Transverse colon (tissue), 3 donors: ENCODE results near the gene PTS.

ENCODE experiments used
- CTCF ChIP-seq, 5 experiments: fragments of 200-600 bp in 3 of 5; fragments of 450-650 bp in 2 of 5; sonication (generic) in 3 of 5; IDR thresholded peaks; 1 replicate in 2 of 5; 2 replicates in 3 of 5; pipeline ENCODE4 v1.5.1; 2016 to 2017; ENCODE audit warnings: antibody characterized with exemption in 5 of 5, inconsistent platforms in 3 of 5, mild to moderate bottlenecking in 2 of 5, moderate library complexity in 1 of 5
- POLR2A ChIP-seq: fragments of 450-650 bp; IDR thresholded peaks from one replicate; pipeline ENCODE4 v1.6.1; 2016; ENCODE audit warnings: antibody characterized with exemption, mild to moderate bottlenecking, moderate library complexity

GRCh38 chr11:112212710-112213109 is 13.5 kb upstream of the PTS start:
- TF ChIP-seq CTCF (IDR thresholded peaks at IDR 0.05) (no peak), POLR2A (no peak)
